Activated T-helper 2 cell treated with anti-CD3 and anti-CD28 coated beads, Interferon-gamma antibody, Interleukin-2, Interleukin-4, amounts not matched to agents 10 μg/mL and 5 μg/mL and 100 μg/mL, durations not matched to agents 14 hours and 24 hours and 36 hours (primary cell): ENCODE measurements around the gene MYH9. TPM values are rescaled to one million over a fixed set of nuclear protein-coding genes. Genes with fewer than 3 reads are reported as not detected.

Source experiments
- DNase-seq: peaks from one replicate; pipeline ENCODE4 v3.0.0; 2021; ENCODE audit warnings: low spot score
- H3K27ac Mint-ChIP-seq: one replicate; pipeline ENCODE4 v1.8.0; 2021; ENCODE audit warnings: mixed read lengths
- H3K27me3 Mint-ChIP-seq: one replicate; pipeline ENCODE4 v1.8.0; 2021; ENCODE audit warnings: low read depth, mixed read lengths
- H3K36me3 Mint-ChIP-seq: one replicate; pipeline ENCODE4 v1.8.0; 2021; ENCODE audit warnings: low read depth, mixed read lengths
- H3K4me1 Mint-ChIP-seq: one replicate; pipeline ENCODE4 v1.8.0; 2021; ENCODE audit warnings: low read depth, mixed read lengths
- H3K4me3 Mint-ChIP-seq: one replicate; pipeline ENCODE4 v1.8.0; 2021; ENCODE audit warnings: low read depth, mild to moderate bottlenecking, moderate library complexity, mixed read lengths
- H3K9me3 Mint-ChIP-seq: one replicate; pipeline ENCODE4 v1.8.0; 2021; ENCODE audit warnings: mixed read lengths
- intact Hi-C: fragments of 100-400 bp; cut with micrococcal nuclease; formaldehyde crosslinking; loops from one replicate; pipeline ENCODE4 v1.15.1; 2023
- total RNA-seq: library from RNA; stranded (reverse); gene quantifications from 2 replicates; pipeline ENCODE4 v1.2.3, GENCODE V29; 2022

Gene MYH9
- total RNA-seq, 1 donor from 2014 or later, result 619 TPM

- intact Hi-C loops, result no loop called here
- Mint-ChIP-seq H3K27me3 (no peaks in the 10 kb centered on the region), H3K36me3 (peaks cover 81% of the 10 kb centered on the region), H3K4me1 (peaks cover 78% of the 10 kb centered on the region), H3K27ac (peak overlapping the region; percentile 85), H3K9me3 (no peaks in the 10 kb centered on the region), H3K4me3 (peak overlapping the region; percentile 34)
- DNase-seq, result no peak
These were observed 47.1 kb downstream of the MYH9 start for GRCh38 chr22:36340621-36341020.

DNA sequence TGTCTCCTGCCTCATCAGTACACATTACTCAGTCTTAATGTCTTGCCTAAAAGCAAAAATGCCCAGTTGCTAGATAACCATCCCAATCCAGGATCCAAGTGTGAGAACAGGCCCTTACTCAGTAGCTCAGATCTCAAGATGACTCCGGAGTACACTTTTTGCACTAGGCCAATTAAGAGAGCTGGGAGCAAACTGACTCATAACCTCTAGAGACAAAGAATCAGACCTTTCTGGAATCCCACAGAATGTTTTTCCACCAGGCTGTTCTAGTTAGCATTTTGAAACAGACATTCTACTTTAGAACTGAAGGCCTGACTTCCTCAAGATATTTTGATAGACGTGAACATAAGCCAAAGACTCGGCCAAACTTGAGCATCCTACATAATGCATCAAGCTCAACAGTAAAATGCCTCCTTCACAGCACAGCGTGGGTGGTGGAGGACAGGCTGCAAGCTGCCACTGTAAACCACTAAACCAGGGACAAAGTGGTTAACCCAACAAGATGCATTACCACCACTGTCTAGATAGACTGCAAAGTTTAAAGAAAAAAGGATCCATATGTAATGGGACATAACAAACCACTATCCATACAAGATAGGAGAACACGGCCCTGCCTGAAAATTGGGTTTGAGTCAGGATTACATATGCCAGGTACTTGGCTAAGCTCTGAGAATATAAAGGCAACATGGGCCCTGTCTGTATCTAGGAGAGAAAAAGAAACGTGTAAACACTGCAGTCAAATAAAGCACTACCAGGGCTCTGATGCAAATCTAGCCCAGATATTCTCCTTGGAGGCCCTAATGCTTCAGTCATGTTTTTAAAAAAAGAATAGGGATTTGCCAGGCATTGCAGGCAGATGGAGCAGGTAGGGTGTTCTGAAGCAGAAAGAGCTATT, 48.3 kb downstream of the MYH9 start:
- Mint-ChIP-seq H3K27me3 (no peaks in the 10 kb centered on the region), H3K4me3 (peak overlapping the region; percentile 51), H3K27ac (peak overlapping the region; percentile 91), H3K9me3 (no peaks in the 10 kb centered on the region), H3K36me3 (peaks cover 84% of the 10 kb centered on the region), H3K4me1 (peaks cover 85% of the 10 kb centered on the region)
- DNase-seq, result no peak
- intact Hi-C loops, result loop anchor here (1.0 kb wide), 2 partner anchors 8 to 26 kb away; no protein-coding TSS in a partner anchor

GRCh38 chr22:36337365-36338130, 50.2 kb downstream of the MYH9 start:
- Mint-ChIP-seq H3K9me3 (no peaks in the 10 kb centered on the region), H3K27me3 (no peaks in the 10 kb centered on the region), H3K4me3 (peak overlapping the region; percentile 44), H3K27ac (peak overlapping the region; percentile 99), H3K36me3 (peaks cover 89% of the 10 kb centered on the region), H3K4me1 (peaks cover 88% of the 10 kb centered on the region)
- DNase-seq, result no peak
- intact Hi-C loops, result no loop called here

DNA sequence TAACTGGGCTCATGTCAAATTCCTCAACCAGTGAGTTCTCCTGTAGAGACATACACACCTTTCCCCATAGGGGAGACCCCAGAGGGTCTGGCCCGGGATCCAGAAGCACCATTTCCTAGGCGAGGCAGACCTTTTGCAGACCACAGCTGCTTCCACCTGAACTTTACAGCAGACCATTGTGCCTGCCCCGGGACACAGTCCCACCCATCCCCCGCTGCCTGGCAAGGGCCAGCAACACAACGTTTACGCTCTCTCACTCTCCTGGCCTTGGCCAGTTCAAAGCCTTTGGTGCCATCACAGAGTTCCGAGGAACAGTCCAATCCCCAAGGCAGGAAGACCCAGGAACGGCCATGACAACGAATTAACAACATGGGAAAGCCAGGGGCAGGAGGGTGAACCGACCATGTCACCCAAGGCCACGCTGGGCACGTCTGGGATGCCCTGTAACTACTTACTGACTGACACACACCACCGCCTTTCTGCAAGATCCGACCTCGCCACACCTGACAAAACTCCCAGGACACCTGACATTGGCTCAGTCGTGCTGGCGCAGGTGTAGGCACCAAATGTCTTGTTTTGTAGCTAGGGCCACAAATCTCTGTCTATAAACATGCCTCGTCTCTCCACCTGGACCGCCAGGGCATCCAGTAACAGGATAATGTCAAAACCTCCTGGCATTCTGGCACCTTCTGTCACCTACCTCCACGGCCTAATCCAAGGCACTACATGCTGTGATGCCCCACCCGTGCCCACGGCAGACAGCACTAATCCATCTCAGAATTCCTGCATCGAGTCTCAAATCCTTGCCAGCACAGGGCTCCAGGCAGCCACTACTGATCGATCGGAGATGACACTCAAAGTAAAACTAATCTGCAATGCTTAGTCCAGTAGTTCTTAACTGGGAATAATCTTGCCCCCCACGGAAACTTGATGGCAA, 51.3 kb downstream of the MYH9 start:
- H3K4me1 Mint-ChIP-seq, result peaks cover 87% of the 10 kb centered on the region
- peak overlapping the region; percentile 44 for H3K4me3 Mint-ChIP-seq
- peaks cover 88% of the 10 kb centered on the region for H3K36me3 Mint-ChIP-seq
- H3K27ac Mint-ChIP-seq, result peak overlapping the region; percentile 99
- intact Hi-C loops, result no loop called here
- DNase-seq, result no peak
- no peaks in the 10 kb centered on the region for H3K9me3 Mint-ChIP-seq
- no peaks in the 10 kb centered on the region for H3K27me3 Mint-ChIP-seq

- intact Hi-C loops, result no loop called here
- Mint-ChIP-seq H3K4me1 (peaks cover 87% of the 10 kb centered on the region), H3K36me3 (peaks cover 88% of the 10 kb centered on the region), H3K27ac (peak overlapping the region; percentile 99), H3K27me3 (no peaks in the 10 kb centered on the region), H3K4me3 (peak overlapping the region; percentile 90), H3K9me3 (no peaks in the 10 kb centered on the region)
- no peak for DNase-seq
These were observed 52.1 kb downstream of the MYH9 start for GRCh38 chr22:36335621-36336020.

GRCh38 chr22:36334821-36335603, 52.8 kb downstream of the MYH9 start:
- Mint-ChIP-seq H3K9me3 (no peaks in the 10 kb centered on the region), H3K4me1 (peaks cover 91% of the 10 kb centered on the region), H3K27ac (peak overlapping the region; percentile 99), H3K4me3 (peak overlapping the region; percentile 90), H3K27me3 (no peaks in the 10 kb centered on the region), H3K36me3 (peaks cover 91% of the 10 kb centered on the region)
- no peak for DNase-seq
- intact Hi-C loops, result loop anchor here (1.0 to 5.0 kb wide), 2 partner anchors 9 to 117 kb away; no protein-coding TSS in a partner anchor

DNA sequence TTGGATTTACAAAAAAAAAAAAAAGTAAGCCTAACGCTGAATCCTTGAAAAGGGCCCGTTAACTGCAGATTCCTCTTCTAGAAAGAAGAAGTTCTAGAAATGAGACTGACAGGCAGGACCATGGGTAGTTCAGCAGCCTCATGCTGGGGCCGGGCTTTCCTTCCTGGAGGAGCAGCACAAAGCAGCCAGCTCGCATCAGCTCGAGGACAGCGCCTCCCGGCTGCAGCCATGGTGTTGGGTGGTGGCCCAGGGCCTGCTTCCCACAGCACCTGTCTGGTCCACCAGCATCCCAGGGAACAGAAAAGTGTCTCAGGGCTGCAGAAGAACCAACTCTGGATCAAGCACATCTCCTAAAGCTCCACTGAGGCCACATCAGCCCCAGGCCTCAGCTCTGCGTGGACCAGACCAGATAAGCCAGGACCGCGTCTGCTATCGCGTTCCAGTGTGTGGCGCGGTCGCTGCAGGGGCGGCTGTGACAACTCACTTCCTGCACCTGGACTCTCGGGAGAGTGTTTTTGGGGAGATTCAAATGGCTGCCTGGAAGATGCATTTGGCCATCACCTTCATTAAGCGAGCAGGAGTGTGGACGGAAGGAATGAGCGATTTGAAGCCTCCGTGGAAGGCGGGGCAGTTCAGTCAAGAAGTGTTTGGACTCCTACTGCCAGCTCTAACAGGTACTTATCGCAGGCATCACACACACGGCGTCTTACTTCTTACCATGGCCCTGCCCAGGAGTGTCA, 53.5 kb downstream of the MYH9 start:
- peak overlapping the region; percentile 90 for H3K4me3 Mint-ChIP-seq
- H3K36me3 Mint-ChIP-seq, result peaks cover 91% of the 10 kb centered on the region
- no peaks in the 10 kb centered on the region for H3K9me3 Mint-ChIP-seq
- intact Hi-C loops, result loop anchor here (1.0 to 5.0 kb wide), 2 partner anchors 10 to 118 kb away; no protein-coding TSS in a partner anchor
- no peak for DNase-seq
- no peaks in the 10 kb centered on the region for H3K27me3 Mint-ChIP-seq
- peak overlapping the region; percentile 99 for H3K27ac Mint-ChIP-seq
- H3K4me1 Mint-ChIP-seq, result peaks cover 92% of the 10 kb centered on the region

DNA sequence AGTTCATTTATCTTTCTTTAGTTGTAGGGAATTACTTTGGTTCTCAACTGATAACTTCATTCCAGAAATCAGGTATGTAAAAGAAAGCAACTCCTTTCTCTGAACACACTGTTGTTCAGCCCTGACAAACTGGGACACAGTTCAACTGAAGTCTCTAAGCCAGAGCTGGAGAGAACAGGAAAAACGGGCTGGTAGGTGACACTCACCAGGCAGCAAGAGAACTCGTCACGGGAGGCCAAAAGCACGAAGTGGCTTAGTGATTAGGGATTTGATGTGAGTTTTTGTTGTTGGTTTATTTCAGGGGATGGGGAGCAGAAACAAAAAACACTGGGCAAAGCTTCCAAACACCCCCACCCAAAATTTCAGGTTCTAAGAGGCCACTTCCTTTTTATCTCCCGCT, 54.1 kb downstream of the MYH9 start:
- intact Hi-C loops, result loop anchor here (1.0 to 5.0 kb wide), 5 partner anchors 11 to 119 kb away; no protein-coding TSS in a partner anchor
- Mint-ChIP-seq H3K9me3 (no peaks in the 10 kb centered on the region), H3K4me3 (peak overlapping the region; percentile 90), H3K36me3 (peaks cover 91% of the 10 kb centered on the region), H3K27me3 (no peaks in the 10 kb centered on the region), H3K27ac (peak overlapping the region; percentile 99), H3K4me1 (peaks cover 92% of the 10 kb centered on the region)
- no peak for DNase-seq

GRCh38 chr22:36332623-36333332, 55.0 kb downstream of the MYH9 start:
- H3K27ac Mint-ChIP-seq, result peak overlapping the region; percentile 99
- H3K27me3 Mint-ChIP-seq, result no peaks in the 10 kb centered on the region
- peak overlapping the region; percentile 90 for H3K4me3 Mint-ChIP-seq
- H3K36me3 Mint-ChIP-seq, result peaks cover 97% of the 10 kb centered on the region
- intact Hi-C loops, result loop anchor here (1.0 to 5.0 kb wide), 4 partner anchors 25 to 120 kb away; no protein-coding TSS in a partner anchor
- H3K9me3 Mint-ChIP-seq, result no peaks in the 10 kb centered on the region
- peaks cover 95% of the 10 kb centered on the region for H3K4me1 Mint-ChIP-seq
- peak; percentile 61 for DNase-seq

- H3K27me3 Mint-ChIP-seq, result no peaks in the 10 kb centered on the region
- H3K4me1 Mint-ChIP-seq, result peaks cover 92% of the 10 kb centered on the region
- H3K27ac Mint-ChIP-seq, result peak overlapping the region; percentile 99
- DNase-seq, result peak; percentile 61
- H3K9me3 Mint-ChIP-seq, result no peaks in the 10 kb centered on the region
- intact Hi-C loops, result loop anchor here (1.0 to 5.0 kb wide), 4 partner anchors 7 to 120 kb away; no protein-coding TSS in a partner anchor
- H3K4me3 Mint-ChIP-seq, result peak overlapping the region; percentile 90
- H3K36me3 Mint-ChIP-seq, result peaks cover 98% of the 10 kb centered on the region
These were observed 55.7 kb downstream of the MYH9 start for GRCh38 chr22:36331912-36332622.
